GM12892 (cell line): ENCODE results near the gene ETV3.

ENCODE experiments used
- DNase-seq: peaks from one replicate; pipeline ENCODE4 v3.0.0; 2011; ENCODE audit not compliant: insufficient read length
- FAIRE-seq: peaks from 2 replicates; lab custom pipeline; 2011; peaks lifted over from hg19 to GRCh38; lab: Jason Lieb, UNC
- POLR2A ChIP-seq: IDR thresholded peaks from 2 replicates; pipeline ENCODE4 v1.6.1; 2011; ENCODE audit warnings: low read depth, low read length, control low read depth
- POLR2AphosphoS5 ChIP-seq: IDR thresholded peaks from 2 replicates; pipeline ENCODE4 v1.6.1; 2011; ENCODE audit warnings: low read depth, low read length, control low read depth
- TAF1 ChIP-seq: IDR thresholded peaks from 2 replicates; pipeline ENCODE4 v1.6.1; 2011; ENCODE audit warnings: low read depth, mild to moderate bottlenecking, control low read depth, low read length, borderline replicate concordance

ETV3 gene

GRCh38 chr1:157170677-157171515 lies 32.7 kb upstream of the ETV3 start:
- DNase-seq: no peak
- peak; percentile 5 for FAIRE-seq
- no peak for TF ChIP-seq TAF1
- TF ChIP-seq POLR2A: no peak
- no peak for TF ChIP-seq POLR2AphosphoS5

GRCh38 chr1:157168015-157168414 lies 29.8 kb upstream of the ETV3 start:
- TF ChIP-seq POLR2A (no peak), TAF1 (no peak), POLR2AphosphoS5 (no peak)
- no peak for FAIRE-seq
- DNase-seq: no peak

GRCh38 chr1:157167437-157167836 lies 29.2 kb upstream of the ETV3 start:
- TF ChIP-seq TAF1 (no peak), POLR2AphosphoS5 (no peak), POLR2A (no peak)
- FAIRE-seq (no peak), DNase-seq (no peak)

- DNase-seq (no peak), FAIRE-seq (no peak)
- TF ChIP-seq TAF1 (no peak), POLR2AphosphoS5 (no peak), POLR2A (no peak)
These were observed 28.4 kb upstream of the ETV3 start for GRCh38 chr1:157166590-157166989.

GRCh38 chr1:157163273-157164127 lies 25.3 kb upstream of the ETV3 start:
- FAIRE-seq (peak; percentile 82), DNase-seq (peak; percentile 53)
- TF ChIP-seq POLR2AphosphoS5: no peak
- TF ChIP-seq POLR2A: no peak
- TF ChIP-seq TAF1: no peak

- no peak for FAIRE-seq
- TF ChIP-seq TAF1 (no peak), POLR2A (no peak), POLR2AphosphoS5 (no peak)
- no peak for DNase-seq
These were observed 24.1 kb upstream of the ETV3 start for GRCh38 chr1:157162345-157162744.

- no peak for TF ChIP-seq TAF1
- no peak for TF ChIP-seq POLR2AphosphoS5
- TF ChIP-seq POLR2A: no peak
- FAIRE-seq (no peak), DNase-seq (no peak)
These were observed 23.7 kb upstream of the ETV3 start for GRCh38 chr1:157161901-157162300.

GRCh38 chr1:157158967-157159366 lies 20.8 kb upstream of the ETV3 start:
- FAIRE-seq (no peak), DNase-seq (no peak)
- TF ChIP-seq POLR2AphosphoS5 (no peak), POLR2A (no peak)

GRCh38 chr1:157157501-157158190 lies 19.5 kb upstream of the ETV3 start:
- DNase-seq (no peak), FAIRE-seq (no peak)
- TF ChIP-seq POLR2A (no peak), POLR2AphosphoS5 (no peak), TAF1 (no peak)

- no peak for TF ChIP-seq POLR2AphosphoS5
- FAIRE-seq: peak; percentile 73
- DNase-seq: peak; percentile 47
These were observed 17.9 kb upstream of the ETV3 start for GRCh38 chr1:157156058-157156541.

- FAIRE-seq (no peak), DNase-seq (no peak)
- TF ChIP-seq POLR2AphosphoS5 (no peak), TAF1 (no peak), POLR2A (no peak)
These were observed 17.5 kb upstream of the ETV3 start for GRCh38 chr1:157155658-157156057.
